K562 (cell line): ENCODE data around the gene MEIOB.

Experiments used
- CHD2 ChIP-seq: IDR thresholded peaks from 2 replicates; pipeline ENCODE4 v1.6.1; 2011; ENCODE audit warnings: low read depth, low read length
- ETV5 ChIP-seq: sonication (generic); formaldehyde crosslinking; IDR thresholded peaks from 2 replicates; pipeline ENCODE4 v1.4.0; 2020; ENCODE audit warnings: low read depth, mild to moderate bottlenecking, missing genetic modification reagents
- TCF7L2 ChIP-seq: fragments of 150-350 bp; IDR thresholded peaks from 2 replicates; pipeline ENCODE4 v1.6.1; 2016; ENCODE audit warnings: low read depth, mild to moderate bottlenecking, low read length, moderate library complexity

GRCh38 chr16:1903845-1904840 lies 32.2 kb upstream of the MEIOB start:
- no peak for TF ChIP-seq CHD2
- no peak for TF ChIP-seq ETV5 (CRISPR knock-in tag)
- TF ChIP-seq TCF7L2, result no peak
